ENCODE results near the gene SLC23A2.

Gene SLC23A2

GRCh38 chr20:4808872-4809271 lies 192.4 kb downstream of the SLC23A2 start:
- 0 out of 2 replicates have a peak overlapping the region, but pooled peaks have one; percentile 77 for H3K4me3 ChIP-seq (ENCODE audit: low read length)
- peak overlapping the region; percentile 94 for H3K4me2 ChIP-seq (ENCODE audit: low read length)
- peaks cover 100% of the 10 kb centered on the region for H3K79me2 ChIP-seq (ENCODE audit: low read length)
- TF ChIP-seq EZH2phosphoT487 (IDR thresholded peaks at IDR 0.05; ENCODE audit: low read depth) = no peak
- TF ChIP-seq CTCF (IDR thresholded peaks at IDR 0.05; ENCODE audit: low read depth, low read length) = no peak
- H3K4me1 ChIP-seq (ENCODE audit: low read length) = peaks cover 73% of the 10 kb centered on the region
- H2AFZ ChIP-seq (ENCODE audit: low read depth, low read length) = no peak overlapping the region
- peak overlapping the region; percentile 95 for H3K27ac ChIP-seq (ENCODE audit: low read length)
- peaks cover 86% of the 10 kb centered on the region for H3K36me3 ChIP-seq (replicated peaks; ENCODE audit: low read depth, low read length)
- H4K20me1 ChIP-seq (ENCODE audit: insufficient read depth, low read length) = peaks cover 72% of the 10 kb centered on the region
- no peaks in the 10 kb centered on the region for H3K9me3 ChIP-seq (ENCODE audit: insufficient read depth, low read length)
- no peaks in the 10 kb centered on the region for H3K27me3 ChIP-seq (ENCODE audit: low read depth, low read length)
- peak overlapping the region; percentile 97; the same call in 1 of the 2 replicates for H3K9ac ChIP-seq (ENCODE audit: low read length)

GRCh38 chr20:4805663-4806449 lies 195.5 kb downstream of the SLC23A2 start:
- Histone ChIP-seq H3K4me3 (ENCODE audit: low read length) (no peak overlapping the region), H3K9me3 (ENCODE audit: insufficient read depth, low read length) (no peaks in the 10 kb centered on the region), H3K4me1 (ENCODE audit: low read length) (peaks cover 43% of the 10 kb centered on the region), H3K27ac (ENCODE audit: low read length) (no peak overlapping the region), H2AFZ (ENCODE audit: low read depth, low read length) (no peak overlapping the region), H3K36me3 (replicated peaks; ENCODE audit: low read depth, low read length) (peaks cover 83% of the 10 kb centered on the region), H3K27me3 (ENCODE audit: low read depth, low read length) (no peaks in the 10 kb centered on the region), H3K79me2 (ENCODE audit: low read length) (peaks cover 97% of the 10 kb centered on the region), H4K20me1 (ENCODE audit: insufficient read depth, low read length) (peaks cover 91% of the 10 kb centered on the region), H3K9ac (ENCODE audit: low read length) (no peak overlapping the region), H3K4me2 (ENCODE audit: low read length) (no peak overlapping the region)
- no peak for TF ChIP-seq EZH2phosphoT487 (IDR thresholded peaks at IDR 0.05; ENCODE audit: low read depth)
- no peak for TF ChIP-seq CTCF (IDR thresholded peaks at IDR 0.05; ENCODE audit: low read depth, low read length)

GRCh38 chr20:4802527-4802926 lies 198.8 kb downstream of the SLC23A2 start:
- no peak overlapping the region for H3K9ac ChIP-seq (ENCODE audit: low read length)
- H3K36me3 ChIP-seq (replicated peaks; ENCODE audit: low read depth, low read length) = peaks cover 85% of the 10 kb centered on the region
- H3K4me3 ChIP-seq (ENCODE audit: low read length) = no peak overlapping the region
- peaks cover 16% of the 10 kb centered on the region for H3K4me1 ChIP-seq (ENCODE audit: low read length)
- H3K79me2 ChIP-seq (ENCODE audit: low read length) = peaks cover 91% of the 10 kb centered on the region
- no peak for TF ChIP-seq EZH2phosphoT487 (IDR thresholded peaks at IDR 0.05; ENCODE audit: low read depth)
- no peak for TF ChIP-seq CTCF (IDR thresholded peaks at IDR 0.05; ENCODE audit: low read depth, low read length)
- H4K20me1 ChIP-seq (ENCODE audit: insufficient read depth, low read length) = peaks cover 91% of the 10 kb centered on the region
- no peaks in the 10 kb centered on the region for H3K9me3 ChIP-seq (ENCODE audit: insufficient read depth, low read length)
- H3K4me2 ChIP-seq (ENCODE audit: low read length) = no peak overlapping the region
- no peak overlapping the region for H3K27ac ChIP-seq (ENCODE audit: low read length)
- H2AFZ ChIP-seq (ENCODE audit: low read depth, low read length) = no peak overlapping the region
- H3K27me3 ChIP-seq (ENCODE audit: low read depth, low read length) = no peaks in the 10 kb centered on the region
